Suprapubic skin (tissue), 3 donors: ENCODE data around the gene FAM237B.
"Not testable (repeated sequence)": the region's sequence is repeated elsewhere in the genome, so short reads cannot be mapped to it uniquely, and the experiment has no call there.

Source experiments
- CTCF ChIP-seq, 2 donors: fragments of 200-600 bp in 1 of 2; fragments of 450-650 bp in 1 of 2; sonication (generic) in 1 of 2; IDR thresholded peaks; one replicate each; pipeline ENCODE4 v1.5.1; 2016 to 2019; ENCODE audit warnings: antibody characterized with exemption in 2 of 2, mild to moderate bottlenecking in 1 of 2, moderate library complexity in 1 of 2
- POLR2AphosphoS5 ChIP-seq, 3 donors: sonication (generic); formaldehyde crosslinking; IDR thresholded peaks; one replicate each; pipeline ENCODE4 v1.6.1; 2017; ENCODE audit warnings: antibody characterized with exemption in 3 of 3

DNA sequence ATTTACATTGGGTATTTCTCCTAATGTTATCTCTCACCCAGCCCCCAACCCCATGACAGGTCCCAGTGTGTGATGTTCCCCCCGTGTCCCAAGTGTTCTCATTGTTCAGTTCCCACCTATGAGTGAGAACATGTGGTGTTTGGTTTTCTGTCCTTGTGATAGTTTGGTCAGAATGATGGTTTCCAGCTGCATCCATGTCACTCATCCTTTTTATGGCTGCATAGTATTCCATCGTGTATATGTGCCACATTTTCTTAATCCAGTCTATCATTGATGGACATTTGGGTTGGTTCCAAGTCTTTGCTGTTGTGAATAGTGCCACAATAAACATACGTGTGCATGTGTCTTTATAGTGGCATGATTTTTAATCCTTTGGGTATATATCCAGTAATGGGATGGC is 28.9 kb upstream of the FAM237B start:
- not testable (repeated sequence) for TF ChIP-seq POLR2AphosphoS5, CTCF (IDR thresholded peaks at IDR 0.05)
